Effector memory CD8-positive, alpha-beta T cell (primary cell): ENCODE measurements around the gene STIM1.

Experiments
- ATAC-seq: fragments of 150-1000 bp; cut with Tn5 transposase; replicated peaks from 2 replicates; pipeline ENCODE4 v1.10.0; 2021; ENCODE audit warnings: mild to moderate bottlenecking, moderate library complexity
- DNase-seq, 3 experiments: peaks; one replicate each; pipeline ENCODE4 v3.0.0; 2021
- H3K27ac Mint-ChIP-seq, 2 donors: one replicate each; pipeline ENCODE4 v1.8.0; 2022; ENCODE audit warnings: mild to moderate bottlenecking in 2 of 2, mixed read lengths in 2 of 2, moderate library complexity in 2 of 2
- H3K27me3 Mint-ChIP-seq, 2 donors: one replicate each; pipeline ENCODE4 v1.8.0; 2022; ENCODE audit warnings: mixed read lengths in 2 of 2
- H3K36me3 Mint-ChIP-seq: one replicate; pipeline ENCODE4 v1.8.0; 2022; ENCODE audit warnings: mild to moderate bottlenecking, moderate library complexity, mixed read lengths; ENCODE audit not compliant: insufficient read depth
- H3K4me1 Mint-ChIP-seq, 2 donors: one replicate each; pipeline ENCODE4 v1.8.0; 2022; ENCODE audit warnings: low read depth in 2 of 2, mixed read lengths in 2 of 2
- H3K4me3 Mint-ChIP-seq, 2 donors: one replicate each; pipeline ENCODE4 v1.8.0; 2022; ENCODE audit warnings: mild to moderate bottlenecking in 2 of 2, mixed read lengths in 2 of 2, moderate library complexity in 2 of 2
- H3K9me3 Mint-ChIP-seq, 2 donors: one replicate each; pipeline ENCODE4 v1.8.0; 2022; ENCODE audit warnings: mixed read lengths in 2 of 2

Gene STIM1

DNA sequence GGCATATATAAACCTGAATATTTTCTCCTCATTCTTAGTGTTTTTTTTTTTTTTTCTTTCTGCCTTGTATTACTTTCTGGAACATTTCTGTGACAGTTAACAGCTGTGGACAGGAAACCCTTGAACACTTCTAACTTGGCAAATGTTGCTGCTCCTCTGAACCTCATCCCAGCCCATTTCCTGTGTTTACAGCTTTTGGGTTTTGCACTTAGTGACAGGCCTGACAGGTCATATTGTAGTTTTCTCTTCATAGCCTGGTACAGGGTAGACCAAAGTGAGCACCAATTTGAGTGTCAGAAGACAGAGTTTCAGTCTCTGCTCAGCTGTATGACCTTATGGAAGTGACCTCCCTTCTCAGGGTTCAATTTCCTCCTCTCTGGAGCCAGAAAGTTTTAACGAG, 91.6 kb downstream of the STIM1 start:
- DNase-seq: peak; percentile 45 to 63 (median 51)
- no peaks in the 10 kb centered on the region for H3K9me3 Mint-ChIP-seq

DNA sequence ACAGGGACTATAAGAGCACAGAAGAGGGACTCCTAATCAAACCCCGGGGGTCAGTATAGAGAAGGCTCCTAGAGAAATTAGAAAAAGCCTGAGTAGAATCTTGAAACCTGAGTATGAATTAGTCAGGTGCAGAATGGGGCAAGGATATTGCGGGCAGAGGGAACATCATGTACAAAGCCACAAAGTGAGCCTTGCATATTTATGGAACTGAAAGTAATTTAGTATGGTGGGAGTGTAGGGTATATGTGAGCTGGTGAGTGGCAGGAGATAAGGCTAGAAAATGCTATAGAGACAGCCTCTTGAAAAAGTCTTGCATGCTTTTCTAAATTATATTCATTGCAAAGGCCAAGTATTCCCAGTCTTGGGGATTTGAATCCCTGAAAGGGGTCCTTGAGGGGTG, 93.7 kb downstream of the STIM1 start:
- H3K36me3 Mint-ChIP-seq: peaks cover 7% of the 10 kb centered on the region
- H3K4me3 Mint-ChIP-seq: peak overlapping the region; percentile 52 to 70
- H3K27ac Mint-ChIP-seq: peak overlapping the region; percentile 97
- H3K4me1 Mint-ChIP-seq: peaks cover 81 to 91% of the 10 kb centered on the region in 2 donors
- no peaks in the 10 kb centered on the region for H3K9me3 Mint-ChIP-seq
- DNase-seq: peak in 1 of 3 experiments; percentile 15
- ATAC-seq: peak; percentile 58
- H3K27me3 Mint-ChIP-seq: no peaks in the 10 kb centered on the region

More for the DNA sequence above, 91.6 kb downstream of the STIM1 start:
- H3K27ac Mint-ChIP-seq: peak overlapping the region; percentile 97
- ATAC-seq: peak; percentile 86
- H3K4me1 Mint-ChIP-seq: peaks cover 82 to 93% of the 10 kb centered on the region in 2 donors
- no peaks in the 10 kb centered on the region for H3K27me3 Mint-ChIP-seq
- peak overlapping the region; percentile 72 to 76 for H3K4me3 Mint-ChIP-seq
- H3K36me3 Mint-ChIP-seq: peaks cover 7% of the 10 kb centered on the region

DNA sequence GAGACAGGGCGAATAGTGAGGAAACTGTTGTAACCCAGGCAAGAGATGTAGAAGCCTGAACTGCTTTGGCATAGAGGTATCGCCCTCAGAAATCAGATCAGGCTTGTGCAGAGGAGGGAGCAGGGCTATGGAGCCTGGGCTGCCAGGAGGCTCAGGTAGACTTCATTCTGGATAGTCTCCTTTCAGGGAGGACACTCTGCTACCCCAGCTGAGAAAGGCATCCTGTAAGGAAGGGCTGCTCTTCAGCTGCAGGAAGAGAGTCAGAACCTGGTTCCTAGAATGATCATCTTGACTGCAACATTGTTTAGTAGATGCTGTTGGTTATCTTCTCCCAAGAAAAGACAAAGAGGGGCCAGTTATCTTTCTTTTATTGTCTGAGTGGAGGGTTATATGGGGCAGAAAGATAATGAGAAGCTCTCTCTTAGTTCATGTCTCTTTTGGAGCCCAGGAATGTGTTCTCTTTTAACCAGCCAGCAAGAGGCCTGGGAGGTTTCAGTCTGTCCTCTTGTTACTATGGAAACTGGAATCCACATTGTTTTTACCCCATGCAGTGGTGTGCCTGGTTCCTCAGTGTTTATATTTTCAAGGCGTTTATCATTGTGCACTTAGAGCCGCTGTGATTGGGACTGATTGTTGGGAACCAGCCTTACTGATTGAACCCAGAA, 95.7 kb downstream of the STIM1 start:
- no peak for ATAC-seq
- no peaks in the 10 kb centered on the region for H3K9me3 Mint-ChIP-seq
- peaks cover 7% of the 10 kb centered on the region for H3K36me3 Mint-ChIP-seq
- peaks cover 84 to 95% of the 10 kb centered on the region in 2 donors for H3K4me1 Mint-ChIP-seq
- no peaks in the 10 kb centered on the region for H3K27me3 Mint-ChIP-seq
- no peak for DNase-seq
- H3K27ac Mint-ChIP-seq: peak overlapping the region; percentile 97
- peak overlapping the region; percentile 52 to 70 for H3K4me3 Mint-ChIP-seq

DNA sequence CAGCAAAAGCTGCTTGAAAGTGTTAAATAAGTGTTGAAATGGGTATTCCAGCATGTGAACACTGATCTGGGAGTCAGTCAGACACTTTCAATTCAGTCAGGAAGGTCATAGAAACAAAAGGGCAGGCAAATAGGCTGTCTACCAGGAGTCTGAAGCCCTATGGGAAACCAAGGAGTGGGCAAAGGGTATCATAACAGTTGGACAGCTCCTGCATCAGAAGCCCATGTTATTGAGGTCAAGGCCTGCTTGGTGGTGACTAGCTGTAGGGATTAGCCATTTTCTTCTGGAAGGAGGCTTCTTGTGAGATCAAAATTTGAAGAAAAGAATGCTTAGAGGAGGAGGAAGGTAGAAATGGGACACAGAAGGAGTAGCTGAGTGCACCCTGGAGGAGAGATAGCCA, 97.3 kb downstream of the STIM1 start:
- DNase-seq: no peak
- Mint-ChIP-seq H3K9me3 (no peaks in the 10 kb centered on the region), H3K36me3 (peaks cover 6% of the 10 kb centered on the region), H3K4me1 (peaks cover 71 to 88% of the 10 kb centered on the region in 2 donors), H3K4me3 (peak overlapping the region; percentile 41 to 57), H3K27ac (peak overlapping the region; percentile 61 to 97), H3K27me3 (no peaks in the 10 kb centered on the region)
- ATAC-seq: no peak

DNA sequence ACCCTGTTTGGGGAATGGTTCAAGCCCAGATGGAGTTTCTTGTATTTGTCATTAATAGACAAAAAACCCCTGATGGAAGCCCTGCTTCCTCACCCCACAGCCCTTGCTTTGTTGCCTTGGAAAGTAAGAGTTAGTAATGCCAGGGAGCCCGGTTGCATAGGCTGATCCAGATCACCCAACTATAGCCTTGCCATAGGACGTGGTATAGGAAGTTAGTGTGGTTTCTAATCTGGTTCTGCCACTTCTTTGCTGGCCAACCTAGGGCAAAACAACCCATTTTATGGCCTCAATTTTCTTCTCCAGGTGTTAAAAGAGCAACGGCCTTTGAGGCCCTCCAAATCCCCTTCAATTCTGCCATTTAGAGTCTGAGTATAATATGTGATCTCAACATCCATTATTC, 97.9 kb downstream of the STIM1 start:
- H3K9me3 Mint-ChIP-seq: no peaks in the 10 kb centered on the region
- H3K27me3 Mint-ChIP-seq: no peaks in the 10 kb centered on the region
- H3K36me3 Mint-ChIP-seq: peaks cover 7% of the 10 kb centered on the region
- H3K4me3 Mint-ChIP-seq: peak overlapping the region; percentile 31 to 57
- H3K27ac Mint-ChIP-seq: peak overlapping the region; percentile 61 to 97
- DNase-seq: no peak
- ATAC-seq: no peak
- peaks cover 72 to 84% of the 10 kb centered on the region in 2 donors for H3K4me1 Mint-ChIP-seq

GRCh38 chr11:3954448-3955298, 99.2 kb downstream of the STIM1 start:
- Mint-ChIP-seq H3K27ac (peak overlapping the region; percentile 49 to 97), H3K4me3 (peak overlapping the region; percentile 6 to 71), H3K27me3 (no peaks in the 10 kb centered on the region), H3K36me3 (peaks cover 4% of the 10 kb centered on the region), H3K9me3 (no peaks in the 10 kb centered on the region), H3K4me1 (peaks cover 68 to 82% of the 10 kb centered on the region in 2 donors)
- ATAC-seq (no peak), DNase-seq (no peak)

DNA sequence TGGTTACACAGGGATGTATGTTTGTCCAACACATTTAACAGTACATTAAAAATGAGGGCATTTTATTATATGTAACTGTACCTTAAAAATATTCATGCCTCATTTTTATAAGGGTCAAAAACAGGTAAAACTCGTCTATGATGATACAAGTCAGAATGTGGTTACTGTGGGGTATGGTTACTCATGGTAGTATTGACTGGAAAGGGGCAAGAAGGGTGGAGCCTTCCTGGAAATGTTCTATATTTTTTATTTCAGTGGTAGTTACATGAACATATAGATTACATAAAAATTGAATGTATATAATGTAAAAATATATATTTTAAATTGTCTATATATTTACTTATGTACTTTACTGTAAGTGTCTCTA, 99.8 kb downstream of the STIM1 start:
- Mint-ChIP-seq H3K9me3 (no peaks in the 10 kb centered on the region), H3K27ac (peak overlapping the region in 1 of 2 donors; percentile 49), H3K4me1 (peaks cover 62 to 79% of the 10 kb centered on the region in 2 donors), H3K36me3 (peaks cover 4% of the 10 kb centered on the region), H3K4me3 (peak overlapping the region; percentile 6 to 71), H3K27me3 (no peaks in the 10 kb centered on the region)
- DNase-seq (no peak), ATAC-seq (no peak)

DNA sequence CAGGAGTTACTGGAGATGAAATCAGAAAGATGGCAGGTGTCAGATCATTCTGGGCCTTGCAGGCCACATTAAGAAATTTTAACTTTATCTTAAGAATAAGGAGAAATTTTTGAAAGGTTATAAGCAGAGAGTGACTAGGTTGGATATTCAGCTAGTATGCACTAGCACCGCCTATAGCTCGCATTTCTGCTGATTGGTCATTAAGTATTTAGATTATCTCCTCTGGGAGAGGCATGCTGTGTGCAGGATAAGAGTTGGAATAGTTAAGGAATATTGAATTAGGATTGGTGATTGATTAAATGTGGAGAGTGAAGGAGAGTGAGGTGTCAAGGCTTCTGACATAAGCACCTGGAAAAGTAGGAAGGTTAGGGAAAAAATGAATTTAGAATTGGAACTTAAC, 100.6 kb downstream of the STIM1 start:
- peaks cover 4% of the 10 kb centered on the region for H3K36me3 Mint-ChIP-seq
- no peak overlapping the region for H3K4me3 Mint-ChIP-seq
- peaks cover 58 to 72% of the 10 kb centered on the region in 2 donors for H3K4me1 Mint-ChIP-seq
- no peak for DNase-seq
- no peaks in the 10 kb centered on the region for H3K27me3 Mint-ChIP-seq
- H3K27ac Mint-ChIP-seq: peak overlapping the region in 1 of 2 donors; percentile 70
- ATAC-seq: no peak
- no peaks in the 10 kb centered on the region for H3K9me3 Mint-ChIP-seq

GRCh38 chr11:3956748-3957147, 101.3 kb downstream of the STIM1 start:
- no peak overlapping the region for H3K4me3 Mint-ChIP-seq
- H3K27me3 Mint-ChIP-seq: no peaks in the 10 kb centered on the region
- ATAC-seq: no peak
- H3K9me3 Mint-ChIP-seq: no peaks in the 10 kb centered on the region
- H3K27ac Mint-ChIP-seq: peak overlapping the region in 1 of 2 donors; percentile 70
- peaks cover 57 to 72% of the 10 kb centered on the region in 2 donors for H3K4me1 Mint-ChIP-seq
- DNase-seq: no peak
- peaks cover 4% of the 10 kb centered on the region for H3K36me3 Mint-ChIP-seq

DNA sequence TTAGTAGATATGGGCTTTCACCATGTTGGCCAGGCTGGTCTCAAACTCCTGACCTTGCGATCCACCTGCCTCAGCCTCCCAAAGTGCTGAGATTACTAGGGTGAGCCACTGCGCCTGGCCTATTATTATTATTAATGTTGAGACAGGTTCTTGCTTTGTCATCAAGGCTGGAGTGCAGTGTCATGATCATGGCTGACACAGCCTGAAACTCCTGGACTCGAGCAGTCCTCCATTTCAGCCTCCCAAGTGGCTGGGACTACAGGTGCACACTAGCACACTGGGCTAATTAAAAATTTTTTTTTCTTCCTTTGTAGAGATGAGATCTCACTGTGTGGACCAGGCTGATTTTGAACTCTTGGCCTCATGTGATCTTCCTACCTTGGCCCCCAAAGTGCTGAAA, 102.0 kb downstream of the STIM1 start:
- H3K36me3 Mint-ChIP-seq: peaks cover 4% of the 10 kb centered on the region
- ATAC-seq (no peak), DNase-seq (no peak)
- H3K27me3 Mint-ChIP-seq: no peaks in the 10 kb centered on the region
- H3K27ac Mint-ChIP-seq: no peak overlapping the region
- no peaks in the 10 kb centered on the region for H3K9me3 Mint-ChIP-seq
- H3K4me3 Mint-ChIP-seq: no peak overlapping the region
- H3K4me1 Mint-ChIP-seq: peaks cover 54 to 73% of the 10 kb centered on the region in 2 donors

DNA sequence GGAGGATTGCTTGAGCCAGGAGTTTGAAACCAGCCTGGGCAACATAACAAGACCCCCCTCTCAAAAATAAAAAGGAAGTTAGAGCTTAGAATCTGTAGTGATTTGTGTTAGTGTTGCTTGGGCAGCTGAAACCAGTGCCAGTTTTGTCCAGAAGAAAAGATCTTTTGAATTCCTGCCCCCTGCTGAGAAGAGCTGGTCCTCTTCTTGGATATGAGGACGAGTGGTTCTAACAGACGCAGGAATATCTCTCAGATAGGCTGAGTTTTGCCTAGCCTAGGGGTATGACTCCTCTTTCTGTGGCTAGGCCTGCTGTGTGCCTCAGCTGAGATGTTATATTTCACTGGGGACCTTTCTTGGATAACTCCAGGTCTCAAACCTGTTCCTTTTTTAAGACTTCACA, 102.8 kb downstream of the STIM1 start:
- Mint-ChIP-seq H3K4me3 (no peak overlapping the region), H3K27me3 (no peaks in the 10 kb centered on the region), H3K27ac (peak overlapping the region; percentile 41 to 77), H3K4me1 (peaks cover 49 to 73% of the 10 kb centered on the region in 2 donors), H3K36me3 (peaks cover 4% of the 10 kb centered on the region), H3K9me3 (no peaks in the 10 kb centered on the region)
- no peak for DNase-seq
- no peak for ATAC-seq

DNA sequence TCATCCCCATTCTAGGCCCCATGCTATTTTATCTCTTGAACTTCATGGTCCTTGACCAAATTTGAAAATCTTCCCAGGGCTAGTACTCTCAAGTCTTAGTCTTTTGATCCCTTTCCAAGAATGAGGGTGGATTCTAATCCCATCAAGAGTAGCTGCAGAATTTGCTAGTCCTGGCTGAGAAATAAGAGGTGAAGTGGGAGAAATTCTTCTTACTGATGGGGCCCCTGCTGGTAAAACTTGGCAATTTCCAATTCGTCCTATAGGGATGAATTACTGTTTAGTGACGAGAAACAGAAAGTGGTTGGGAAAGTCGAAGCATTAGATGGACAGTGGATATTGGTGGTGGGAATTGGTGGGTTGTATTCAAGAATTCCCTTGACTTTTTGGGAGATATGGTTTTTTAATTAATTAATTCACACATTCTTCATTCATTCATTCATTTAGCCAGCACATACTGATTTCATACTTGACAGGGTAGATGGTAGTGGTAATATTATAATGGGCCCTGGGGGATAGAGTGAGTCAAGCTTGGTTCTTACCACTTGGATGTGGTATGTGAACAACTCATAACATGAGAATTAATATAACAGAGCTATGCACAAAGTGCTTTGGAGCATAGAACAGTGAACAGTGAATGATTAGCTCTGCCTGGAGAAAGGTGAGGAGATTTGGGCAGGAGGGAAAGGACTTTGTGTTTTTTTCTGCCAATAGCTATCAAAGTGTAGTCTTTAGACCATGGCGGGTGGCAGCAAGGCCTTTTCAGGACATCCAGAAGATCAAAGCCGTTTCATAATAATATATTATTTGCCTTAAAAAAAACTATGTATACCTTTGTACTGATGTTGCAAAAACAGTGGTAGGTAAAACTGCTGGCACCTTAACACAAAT, 103.8 kb downstream of the STIM1 start:
- no peaks in the 10 kb centered on the region for H3K9me3 Mint-ChIP-seq
- DNase-seq (no peak), ATAC-seq (no peak)
- peak overlapping the region; percentile 41 to 77 for H3K27ac Mint-ChIP-seq
- peaks cover 4% of the 10 kb centered on the region for H3K36me3 Mint-ChIP-seq
- H3K4me1 Mint-ChIP-seq: peaks cover 45 to 73% of the 10 kb centered on the region in 2 donors
- no peak overlapping the region for H3K4me3 Mint-ChIP-seq
- no peaks in the 10 kb centered on the region for H3K27me3 Mint-ChIP-seq

GRCh38 chr11:3959903-3960265, 104.4 kb downstream of the STIM1 start:
- peaks cover 4% of the 10 kb centered on the region for H3K36me3 Mint-ChIP-seq
- H3K27ac Mint-ChIP-seq: peak overlapping the region in 1 of 2 donors; percentile 77
- ATAC-seq: no peak
- H3K27me3 Mint-ChIP-seq: no peaks in the 10 kb centered on the region
- no peak for DNase-seq
- H3K4me1 Mint-ChIP-seq: peaks cover 40 to 68% of the 10 kb centered on the region in 2 donors
- no peak overlapping the region for H3K4me3 Mint-ChIP-seq
- no peaks in the 10 kb centered on the region for H3K9me3 Mint-ChIP-seq
